Skeletal muscle satellite cell (primary cell): ENCODE measurements around the gene POLR3E.
"Not testable (repeated sequence)": the region's sequence is repeated elsewhere in the genome, so short reads cannot be mapped to it uniquely, and the experiment has no call there.

Experiments
- H3K27me3 ChIP-seq: 2 replicates; pipeline ENCODE4 v1.7.0; 2013; ENCODE audit warnings: low read length; ENCODE audit not compliant: control insufficient read depth, insufficient read depth
- H3K36me3 ChIP-seq: 2 replicates; pipeline ENCODE4 v1.7.0; 2013; ENCODE audit warnings: mild to moderate bottlenecking, control low read depth, low read length; ENCODE audit not compliant: insufficient read depth
- H3K4me1 ChIP-seq: 2 replicates; pipeline ENCODE4 v1.7.0; 2013; ENCODE audit warnings: low read length; ENCODE audit not compliant: control insufficient read depth, insufficient read depth
- H3K4me2 ChIP-seq: 2 replicates; pipeline ENCODE4 v1.7.0; 2013; ENCODE audit warnings: mild to moderate bottlenecking, low read length
- H3K4me3 ChIP-seq: 2 replicates; pipeline ENCODE4 v1.7.0; 2013; ENCODE audit warnings: low read length
- H3K9ac ChIP-seq: 2 replicates; pipeline ENCODE4 v1.7.0; 2013; ENCODE audit warnings: mild to moderate bottlenecking, low read depth, low read length, moderate library complexity
- H3K9me3 ChIP-seq: replicated peaks from 2 replicates; pipeline ENCODE4 v1.7.0; 2013; ENCODE audit warnings: mild to moderate bottlenecking, control low read depth, low read length

Gene POLR3E

DNA sequence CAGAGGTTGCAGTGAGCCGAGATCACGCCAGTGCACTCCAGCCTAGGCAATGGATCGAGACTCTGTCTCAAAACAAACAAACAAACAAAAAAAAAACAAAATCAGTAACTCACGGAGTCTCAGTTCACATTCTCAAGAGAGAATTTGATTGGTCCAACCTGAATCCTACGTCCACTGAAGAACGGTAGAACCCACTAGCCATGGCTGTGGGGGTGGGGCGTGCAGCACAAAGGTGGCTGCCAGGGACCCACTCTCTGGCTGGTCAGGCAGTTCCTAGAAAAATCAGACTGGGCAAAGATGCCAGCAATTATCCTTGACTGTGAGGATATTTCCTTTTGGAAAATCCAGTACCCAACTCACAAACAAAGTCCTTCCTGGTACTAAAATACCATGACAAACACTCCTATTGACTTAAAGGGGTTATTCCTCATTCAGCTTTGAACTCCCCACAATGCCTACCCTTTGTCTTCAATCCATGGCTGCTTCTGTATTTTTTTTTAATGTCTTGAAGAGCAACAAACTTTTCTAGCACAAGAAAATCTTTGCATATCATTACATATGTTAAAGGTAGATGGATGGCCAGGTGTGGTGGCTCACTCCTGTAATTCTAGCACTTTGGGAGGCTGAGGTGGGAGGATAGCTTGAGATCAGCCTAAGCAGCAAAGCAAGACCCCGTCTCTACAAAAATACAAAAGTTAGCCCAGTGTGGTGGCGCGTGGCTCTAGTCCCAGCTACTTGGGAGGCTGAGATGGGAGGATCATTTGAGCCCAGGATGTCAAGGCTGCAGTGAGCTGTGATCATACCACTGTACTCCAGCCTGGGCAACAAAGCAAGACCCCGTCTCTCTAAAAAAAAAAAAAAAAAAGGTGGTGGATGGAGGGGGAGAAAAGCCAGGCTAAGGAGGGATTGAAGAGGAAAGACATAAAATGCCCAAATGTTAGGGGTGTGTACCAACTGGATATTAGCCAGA, 3.8 kb upstream of the POLR3E start:
- no peaks in the 10 kb centered on the region for H3K36me3 ChIP-seq
- H3K9me3 ChIP-seq: no peaks in the 10 kb centered on the region
- no peaks in the 10 kb centered on the region for H3K4me1 ChIP-seq
- no peak overlapping the region for H3K4me3 ChIP-seq
- H3K9ac ChIP-seq: no peak overlapping the region
- H3K4me2 ChIP-seq: no peak overlapping the region
- no peaks in the 10 kb centered on the region for H3K27me3 ChIP-seq

DNA sequence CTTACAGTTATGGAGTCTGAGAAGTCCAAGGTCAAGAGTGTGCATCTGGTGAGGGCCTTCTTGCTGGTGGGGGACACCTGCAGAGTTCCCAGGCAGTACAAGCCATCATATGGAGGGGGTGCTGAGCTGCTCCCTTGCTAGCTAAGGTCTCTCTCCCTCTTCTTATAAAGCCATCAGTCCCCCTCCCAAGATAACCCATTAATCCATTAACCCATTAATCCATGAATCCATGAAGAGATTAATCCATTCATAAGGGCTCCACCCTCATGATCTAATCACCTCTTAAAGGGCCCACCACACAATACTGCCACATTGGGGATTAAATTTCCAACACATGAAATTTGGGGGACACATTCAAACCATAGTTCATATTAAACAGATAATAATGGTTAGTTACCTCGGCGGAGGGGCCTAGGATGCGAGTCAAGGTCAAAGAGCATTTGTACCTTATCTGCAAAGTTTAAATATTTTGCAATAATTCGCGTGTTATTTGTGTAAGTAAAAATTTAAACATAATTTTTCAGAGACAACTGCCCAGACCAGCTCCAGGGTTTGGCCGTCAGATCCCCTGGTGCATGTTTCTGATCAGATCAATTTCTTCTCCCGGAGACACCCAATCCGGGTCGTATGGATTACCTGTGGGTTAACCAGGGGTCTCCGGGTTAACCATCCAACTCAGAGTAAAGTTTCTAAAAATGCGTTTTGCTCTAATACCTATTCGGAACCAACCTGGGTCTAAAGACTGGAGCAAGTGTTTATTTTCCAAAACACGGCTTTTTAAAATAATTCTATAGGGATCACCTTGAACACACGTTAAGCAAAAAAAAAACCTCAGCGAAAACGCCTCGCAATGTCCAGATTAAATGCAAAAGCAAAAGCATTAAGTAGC, 740 bp upstream of the POLR3E start:
- H3K27me3 ChIP-seq: no peaks in the 10 kb centered on the region
- H3K9me3 ChIP-seq: no peaks in the 10 kb centered on the region
- no peaks in the 10 kb centered on the region for H3K36me3 ChIP-seq
- H3K4me1 ChIP-seq: no peaks in the 10 kb centered on the region
- H3K4me2 ChIP-seq: peak overlapping the region; percentile 84
- H3K4me3 ChIP-seq: peak overlapping the region; percentile 73
- peak overlapping the region; percentile 69 for H3K9ac ChIP-seq

DNA sequence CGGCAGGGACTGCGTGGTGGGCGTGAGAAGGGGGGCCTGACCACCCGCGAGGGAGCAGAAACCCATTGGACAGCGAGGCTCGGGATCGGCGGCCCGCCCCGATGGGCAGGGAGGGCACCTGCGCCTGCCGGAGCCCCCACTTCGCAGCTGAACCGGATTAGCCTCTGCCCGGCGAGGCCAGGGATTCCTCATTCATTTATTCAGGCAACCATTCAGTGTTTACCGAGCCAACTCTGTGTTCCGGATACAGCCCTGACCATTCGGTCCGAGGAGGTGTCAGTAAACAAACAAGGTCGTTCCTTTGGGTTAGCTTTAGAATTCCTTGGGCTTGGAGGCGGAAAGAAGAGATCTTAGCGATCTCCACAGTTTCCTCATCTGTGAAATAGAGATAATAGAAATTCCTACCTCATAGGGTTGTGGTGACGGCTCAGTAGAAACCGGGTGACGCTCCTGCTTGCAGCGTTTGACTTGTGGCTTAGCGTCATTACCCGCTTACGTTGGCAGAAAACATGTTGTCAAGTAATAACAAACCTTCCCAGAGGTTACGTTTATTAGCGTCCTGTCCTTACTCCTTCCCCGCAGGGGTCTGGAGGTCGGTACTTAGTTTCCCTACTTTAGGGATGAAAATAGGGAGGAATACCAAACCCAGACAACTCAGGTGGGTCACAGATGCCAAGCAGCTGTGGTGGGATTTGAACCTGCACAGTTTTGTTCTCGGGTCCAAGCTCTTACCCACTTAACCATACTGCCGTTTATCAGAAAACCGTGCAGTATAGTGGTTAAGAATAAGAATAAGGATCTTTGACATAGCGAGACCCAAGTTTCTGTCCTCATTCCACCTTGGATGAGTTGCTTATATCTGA, 893 bp downstream of the POLR3E start:
- peak overlapping the region; percentile 98 for H3K4me3 ChIP-seq
- no peaks in the 10 kb centered on the region for H3K4me1 ChIP-seq
- peaks cover 7% of the 10 kb centered on the region for H3K36me3 ChIP-seq
- peak overlapping the region; percentile 98 for H3K9ac ChIP-seq
- no peaks in the 10 kb centered on the region for H3K27me3 ChIP-seq
- H3K4me2 ChIP-seq: peak overlapping the region; percentile 89
- no peaks in the 10 kb centered on the region for H3K9me3 ChIP-seq

DNA sequence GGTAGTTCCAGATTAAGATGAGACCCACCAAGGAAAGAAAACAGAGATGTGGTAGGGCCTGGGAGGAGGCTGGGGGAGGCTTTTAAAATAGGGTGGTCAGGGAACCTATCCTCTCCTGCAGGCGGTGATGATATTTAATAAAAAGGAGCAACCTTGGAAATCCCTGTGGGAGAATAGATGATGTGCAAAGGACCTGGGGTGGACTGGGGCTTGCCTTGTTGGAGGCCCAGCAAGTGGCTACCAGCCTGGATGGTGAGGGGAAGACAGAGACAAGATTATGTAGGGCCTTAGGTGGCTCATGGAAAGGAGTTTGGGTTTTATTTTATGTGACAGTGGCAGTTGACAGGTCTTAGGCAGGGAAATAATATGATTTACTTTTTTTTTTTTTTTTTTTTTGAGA, 1.8 kb downstream of the POLR3E start:
- Histone ChIP-seq H3K27me3 (no peaks in the 10 kb centered on the region), H3K9me3 (no peaks in the 10 kb centered on the region), H3K9ac (no peak overlapping the region), H3K4me1 (no peaks in the 10 kb centered on the region), H3K4me3 (no peak overlapping the region), H3K4me2 (peak overlapping the region; percentile 89), H3K36me3 (peaks cover 10% of the 10 kb centered on the region)

DNA sequence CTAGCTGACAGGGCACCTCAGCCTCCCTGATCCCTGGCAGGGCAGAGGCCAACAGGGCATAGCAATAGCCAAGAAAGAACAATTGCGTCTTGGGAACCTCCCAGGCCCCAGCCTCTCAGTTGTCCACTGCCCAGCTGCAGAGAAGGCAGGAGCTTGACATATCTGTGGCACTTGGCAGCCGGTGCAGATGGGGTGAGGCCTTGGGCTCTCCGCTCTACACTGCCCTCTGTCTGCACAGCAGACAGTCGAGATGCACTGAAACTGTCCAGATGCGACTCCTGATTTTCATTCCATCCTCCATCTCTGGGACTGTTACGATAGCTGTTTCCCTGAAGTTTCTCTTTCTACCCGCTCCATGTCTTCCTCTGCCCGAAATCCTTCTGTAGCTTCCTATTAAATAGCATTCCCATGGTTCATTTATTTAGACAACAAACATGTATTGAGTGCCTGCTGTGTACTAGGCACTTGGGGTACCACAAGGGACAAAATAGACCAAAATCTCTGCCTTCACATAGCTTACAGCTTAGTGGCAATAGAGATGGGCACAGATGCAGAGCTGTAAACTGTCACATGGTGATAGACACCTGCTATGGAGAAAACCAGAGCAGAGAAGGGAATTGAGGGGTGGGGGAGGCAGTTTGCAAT, 3.3 kb downstream of the POLR3E start:
- Histone ChIP-seq H3K4me2 (peak overlapping the region; percentile 2), H3K4me3 (no peak overlapping the region), H3K36me3 (peaks cover 17% of the 10 kb centered on the region), H3K27me3 (no peaks in the 10 kb centered on the region), H3K9ac (no peak overlapping the region), H3K4me1 (no peaks in the 10 kb centered on the region), H3K9me3 (no peaks in the 10 kb centered on the region)

DNA sequence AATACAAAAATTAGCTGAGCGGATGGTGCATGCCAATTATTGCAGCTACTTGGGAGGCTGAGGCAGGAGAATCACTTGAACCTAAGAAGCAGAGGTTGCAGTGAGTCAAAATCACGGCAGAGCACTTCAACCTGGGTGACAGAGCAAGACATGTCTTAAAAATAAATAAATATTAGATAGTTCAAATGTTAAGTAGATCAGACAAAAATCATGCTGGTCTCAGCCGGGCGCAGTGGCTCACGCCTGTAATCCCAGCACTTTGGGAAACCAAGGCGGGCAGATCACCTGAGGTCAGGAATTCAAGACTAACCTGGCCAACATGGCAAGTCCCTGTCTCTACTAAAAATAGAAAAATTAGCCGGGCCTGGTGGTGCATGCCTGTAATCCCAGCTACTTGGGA, 4.2 kb downstream of the POLR3E start:
- H3K4me1 ChIP-seq, H3K4me2 ChIP-seq, H3K27me3 ChIP-seq, H3K4me3 ChIP-seq, H3K9ac ChIP-seq, H3K9me3 ChIP-seq: not testable (repeated sequence)
- peaks cover 22% of the 10 kb centered on the region for H3K36me3 ChIP-seq

DNA sequence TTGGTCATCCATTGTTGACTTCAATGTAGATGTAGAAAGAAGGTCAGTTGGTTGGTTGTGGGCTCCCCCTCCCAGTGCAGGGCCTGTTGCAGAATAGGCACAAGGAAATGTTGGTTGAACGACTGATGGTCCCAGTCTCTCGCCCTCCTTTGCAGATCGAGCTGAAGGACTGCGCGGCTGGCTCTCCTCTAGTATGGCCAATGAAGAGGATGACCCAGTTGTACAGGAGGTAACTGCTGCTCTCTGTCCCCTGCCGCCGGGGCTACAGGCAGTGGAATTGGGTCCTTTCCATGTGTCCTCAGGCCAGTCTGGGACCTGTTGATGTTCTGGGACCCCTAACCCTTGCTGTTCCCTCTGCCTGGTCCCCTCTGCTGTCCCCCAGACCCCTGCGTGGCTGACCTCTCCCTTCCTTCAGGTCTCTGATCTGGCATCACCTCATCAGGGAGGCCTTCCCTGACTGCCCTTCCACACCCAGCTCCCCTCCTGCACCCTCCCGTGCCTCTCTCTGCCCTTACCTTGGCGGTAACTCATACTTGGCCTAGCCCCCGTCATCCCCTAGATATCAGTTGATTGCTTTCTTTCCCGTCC, 5.7 kb downstream of the POLR3E start:
- H3K4me1 ChIP-seq: no peaks in the 10 kb centered on the region
- H3K36me3 ChIP-seq: peaks cover 31% of the 10 kb centered on the region

DNA sequence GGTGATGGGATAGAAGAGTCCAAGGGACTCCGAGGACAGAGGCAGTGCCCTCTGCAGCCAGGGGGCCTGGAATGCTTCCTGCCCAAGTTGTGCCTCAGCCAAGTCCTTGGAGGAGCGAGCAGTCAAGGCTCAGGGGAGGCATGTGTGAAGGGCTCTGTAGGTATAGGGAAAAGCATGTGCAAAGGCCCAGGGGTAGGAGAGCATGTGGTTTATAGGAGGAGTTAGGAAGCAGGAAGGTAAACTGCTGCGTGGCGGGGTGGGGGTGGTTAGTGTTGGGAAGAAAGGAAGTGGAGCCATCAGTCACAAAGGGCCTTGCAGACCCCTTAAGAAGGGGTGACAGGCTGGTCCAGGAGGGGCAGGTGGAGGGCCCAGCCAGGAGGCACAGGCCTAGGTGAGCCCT, 7.2 kb downstream of the POLR3E start:
- H3K36me3 ChIP-seq: peaks cover 47% of the 10 kb centered on the region
- H3K4me1 ChIP-seq: no peaks in the 10 kb centered on the region
- H3K9ac ChIP-seq: no peak overlapping the region
- no peak overlapping the region for H3K4me2 ChIP-seq
- no peak overlapping the region for H3K4me3 ChIP-seq
- no peaks in the 10 kb centered on the region for H3K9me3 ChIP-seq
- H3K27me3 ChIP-seq: no peaks in the 10 kb centered on the region

More for the DNA sequence above, 5.7 kb downstream of the POLR3E start:
- Histone ChIP-seq H3K27me3 (no peaks in the 10 kb centered on the region), H3K9ac (no peak overlapping the region), H3K4me2 (no peak overlapping the region), H3K4me3 (no peak overlapping the region), H3K9me3 (no peaks in the 10 kb centered on the region)

DNA sequence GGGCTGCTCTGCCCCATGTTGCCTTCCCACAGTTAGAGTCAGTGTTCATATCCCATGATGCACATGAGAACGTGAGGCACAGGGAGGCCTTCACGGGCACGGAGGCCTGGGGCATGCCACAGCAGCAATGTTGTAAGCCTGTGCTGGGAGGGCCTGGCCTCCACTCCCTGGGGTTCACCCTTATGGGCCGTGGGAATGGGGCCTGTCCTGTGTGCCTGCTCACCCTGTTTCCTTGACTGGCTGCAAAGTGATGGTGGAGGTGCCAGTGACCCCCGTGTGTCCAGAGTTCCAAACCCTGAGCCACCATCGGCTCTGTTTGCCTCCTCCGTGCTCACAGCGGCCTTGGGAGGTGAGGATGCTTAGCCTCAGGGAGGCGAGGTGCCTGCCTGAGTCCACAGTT, 9.6 kb downstream of the POLR3E start:
- H3K36me3 ChIP-seq: peaks cover 56% of the 10 kb centered on the region
- H3K9ac ChIP-seq: no peak overlapping the region
- H3K27me3 ChIP-seq: no peaks in the 10 kb centered on the region

DNA sequence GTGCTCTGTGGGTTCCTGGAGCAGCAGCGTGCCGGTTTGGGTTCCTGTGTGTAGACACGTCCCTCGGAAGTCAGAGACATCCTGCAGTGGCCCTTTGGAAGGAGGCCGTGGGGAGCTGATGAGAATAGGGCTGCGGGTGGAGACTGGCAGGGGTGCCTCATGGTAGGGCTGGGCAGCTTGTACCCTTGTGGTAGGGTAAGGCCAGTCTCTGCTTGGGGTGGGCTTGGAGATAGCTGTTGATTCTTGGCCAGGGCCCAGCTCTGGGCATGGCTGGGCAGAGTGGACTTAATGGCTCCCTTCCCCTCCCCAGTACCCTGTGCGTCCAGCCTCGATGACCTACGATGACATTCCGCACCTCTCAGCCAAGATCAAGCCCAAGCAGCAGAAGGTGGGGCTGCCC, 10.6 kb downstream of the POLR3E start:
- peaks cover 60% of the 10 kb centered on the region for H3K36me3 ChIP-seq
- no peaks in the 10 kb centered on the region for H3K27me3 ChIP-seq
- no peak overlapping the region for H3K4me3 ChIP-seq
- H3K4me2 ChIP-seq: no peak overlapping the region
- H3K9ac ChIP-seq: no peak overlapping the region
- H3K4me1 ChIP-seq: no peaks in the 10 kb centered on the region
- no peaks in the 10 kb centered on the region for H3K9me3 ChIP-seq

More for the DNA sequence above, 9.6 kb downstream of the POLR3E start:
- H3K4me1 ChIP-seq: no peaks in the 10 kb centered on the region
- no peaks in the 10 kb centered on the region for H3K9me3 ChIP-seq
- no peak overlapping the region for H3K4me3 ChIP-seq
- H3K4me2 ChIP-seq: no peak overlapping the region
